Eye (tissue), 1 donor: ENCODE data around the gene VRK2.
"Not testable (repeated sequence)": the region's sequence is repeated elsewhere in the genome, so short reads cannot be mapped to it uniquely, and the experiment has no call there.

Source experiments
- DNase-seq: peaks from one replicate; pipeline ENCODE4 v3.0.0-alpha.2; 2015

Gene VRK2

DNA sequence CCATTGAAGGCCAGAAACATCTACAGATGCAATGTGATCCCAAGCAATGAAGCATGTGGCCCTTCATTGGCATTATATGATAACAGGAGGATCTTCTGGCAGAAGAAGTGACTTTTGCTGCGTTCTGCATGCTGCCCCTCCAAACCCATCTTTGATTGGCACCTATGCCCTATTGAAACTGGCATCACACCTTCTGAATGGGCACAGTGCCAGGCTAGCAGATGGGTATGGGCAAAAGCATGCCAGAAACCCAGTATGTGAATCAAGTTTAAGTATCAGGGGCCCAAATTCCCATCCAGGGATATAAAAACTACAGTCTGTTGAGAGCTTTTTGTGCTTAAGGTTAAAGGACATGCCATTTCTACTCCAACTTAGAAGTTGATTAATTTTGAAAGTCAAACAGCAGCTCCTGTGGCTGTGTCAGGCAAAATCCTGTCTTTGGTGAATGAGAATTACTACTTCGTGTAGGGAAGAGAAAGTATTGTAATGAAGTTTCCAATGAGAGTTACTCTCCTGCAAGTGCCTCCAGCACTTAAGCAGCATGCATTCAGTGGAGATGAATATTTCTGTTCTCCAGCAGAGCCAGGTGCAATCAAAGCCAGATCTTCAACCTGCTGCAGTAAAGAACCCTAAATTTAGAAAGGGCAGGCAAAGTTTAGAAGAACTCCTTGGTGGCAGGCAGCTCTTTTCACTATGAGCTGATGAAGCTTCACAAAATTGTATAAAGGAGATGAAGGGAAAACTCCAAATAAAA, 8.6 kb downstream of the VRK2 start:
- DNase-seq, result no peak

DNA sequence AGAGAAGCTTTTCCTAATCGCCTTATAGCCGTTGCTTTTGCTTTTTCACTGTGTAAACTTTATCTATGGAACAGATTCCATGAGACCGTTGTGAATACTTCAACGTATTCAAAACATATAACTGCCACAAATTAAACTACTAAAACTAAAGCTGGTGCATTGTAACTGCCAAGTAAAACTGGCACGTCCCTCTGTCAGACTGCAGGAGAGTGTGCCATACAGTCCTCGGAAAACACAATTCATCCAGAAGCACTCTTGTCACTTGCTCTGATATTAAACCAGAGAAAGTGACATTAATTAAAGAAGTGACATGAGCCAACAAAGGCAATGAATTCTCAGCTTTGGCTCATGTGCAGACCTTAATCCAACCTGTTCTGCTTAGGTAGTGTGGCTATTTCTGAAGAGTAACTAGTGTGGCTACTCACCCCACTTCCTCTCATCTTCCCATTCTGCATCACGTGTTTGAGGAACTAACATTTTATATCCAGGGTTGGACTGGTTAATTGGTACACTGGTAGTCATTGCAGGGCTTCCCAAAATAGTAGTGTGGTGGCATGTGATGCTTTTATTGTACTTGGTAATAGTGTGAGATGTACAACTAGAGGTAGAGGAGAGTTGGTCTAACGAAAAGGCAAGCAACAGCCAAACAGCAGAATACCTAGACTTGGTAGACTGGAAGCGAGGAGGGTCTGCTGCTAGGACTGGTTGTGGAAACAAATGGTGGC, 9.7 kb downstream of the VRK2 start:
- no peak for DNase-seq

DNA sequence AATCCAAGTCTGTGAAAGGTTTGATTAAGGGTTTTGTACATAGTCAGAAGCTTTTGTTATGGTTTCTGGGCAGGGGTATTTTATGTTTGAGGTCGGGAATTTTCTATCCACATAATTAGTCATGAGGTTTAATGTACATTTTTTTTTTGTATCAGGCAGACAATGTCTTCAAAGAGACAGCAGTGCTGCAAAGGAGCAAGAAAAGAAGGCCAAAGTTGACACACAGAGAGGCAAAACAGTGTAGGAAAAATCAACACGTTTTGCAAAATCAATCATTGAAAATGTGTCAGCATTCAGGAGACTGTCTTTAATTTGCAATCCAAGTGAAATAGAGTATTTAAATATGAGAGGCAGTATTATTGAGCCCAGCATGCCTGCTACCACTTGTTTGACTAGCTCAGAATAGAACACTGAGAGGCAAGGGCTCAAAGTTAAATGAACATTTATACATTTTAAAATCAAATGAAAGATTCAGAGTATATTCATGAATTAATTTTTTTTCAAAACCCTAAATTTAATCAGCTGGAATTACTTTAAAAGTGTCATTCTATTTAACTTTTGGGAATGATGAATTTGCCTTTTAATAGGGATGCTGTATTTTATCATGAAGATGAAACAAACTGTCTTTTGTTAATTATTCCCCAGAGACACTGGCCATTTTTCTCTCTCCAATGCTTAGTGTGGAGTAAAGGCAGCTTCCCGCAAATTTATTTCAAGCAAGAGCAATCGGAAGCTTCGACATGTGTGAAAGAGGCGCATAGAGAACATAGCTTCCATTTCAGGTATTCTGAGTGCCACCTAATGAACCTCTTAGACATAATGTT, 11.3 kb downstream of the VRK2 start:
- no peak for DNase-seq

DNA sequence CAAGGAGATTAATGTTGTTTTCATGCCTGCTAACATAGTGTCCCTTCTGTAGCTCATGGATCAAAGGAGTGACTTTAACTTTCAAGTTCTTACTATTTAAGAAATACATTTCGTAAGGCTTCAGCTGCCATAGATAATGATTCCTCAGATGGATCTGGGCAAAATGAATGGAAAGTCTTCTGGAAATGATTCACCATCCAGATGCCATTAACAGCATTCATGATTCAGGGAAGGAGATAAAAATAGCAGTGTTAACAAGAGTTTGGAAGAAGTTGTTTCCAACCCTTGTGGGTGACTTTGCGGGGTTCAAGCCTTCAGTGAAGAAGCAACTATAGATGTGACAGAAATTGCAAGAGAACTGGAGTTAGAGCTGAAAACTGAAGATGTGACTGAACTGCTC, 17.0 kb downstream of the VRK2 start:
- DNase-seq, result no peak

DNA sequence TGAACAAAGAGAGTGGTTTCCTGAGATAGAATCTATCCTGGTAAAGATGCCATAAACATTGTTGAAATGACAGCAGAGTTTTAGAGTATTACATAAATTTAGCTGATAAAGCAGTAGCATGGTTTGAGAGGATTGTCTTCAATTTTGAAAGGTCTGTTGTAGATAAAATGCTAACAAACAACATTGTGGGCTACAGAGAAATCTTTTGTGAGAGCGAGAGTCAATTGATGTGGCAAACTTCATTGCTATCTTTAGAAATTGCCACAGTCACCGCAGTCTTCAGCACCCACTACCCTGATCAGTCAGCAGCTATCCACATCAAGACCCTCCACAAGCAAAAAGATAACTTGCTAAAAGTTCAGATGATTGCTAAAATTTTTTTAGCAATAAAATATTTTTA, 17.5 kb downstream of the VRK2 start:
- no peak for DNase-seq

DNA sequence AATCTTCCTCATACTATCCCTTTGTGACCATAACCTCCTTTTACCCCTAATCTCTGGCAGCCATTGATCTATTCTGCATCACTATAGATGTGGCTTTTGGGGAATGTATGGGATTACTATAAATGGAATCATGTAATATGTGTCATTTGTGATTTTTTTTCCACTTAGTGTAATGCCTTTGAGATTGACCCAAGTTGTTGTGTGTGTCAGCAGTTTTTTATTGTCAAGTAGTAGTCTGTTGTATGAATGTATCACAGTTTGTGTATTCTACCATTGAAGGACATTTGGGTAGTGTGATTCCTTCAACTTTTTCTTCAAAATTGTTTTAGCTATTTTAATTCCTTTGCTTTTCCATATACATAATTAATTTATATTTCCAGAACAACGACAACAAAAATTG, 18.6 kb downstream of the VRK2 start:
- DNase-seq, result no peak

DNA sequence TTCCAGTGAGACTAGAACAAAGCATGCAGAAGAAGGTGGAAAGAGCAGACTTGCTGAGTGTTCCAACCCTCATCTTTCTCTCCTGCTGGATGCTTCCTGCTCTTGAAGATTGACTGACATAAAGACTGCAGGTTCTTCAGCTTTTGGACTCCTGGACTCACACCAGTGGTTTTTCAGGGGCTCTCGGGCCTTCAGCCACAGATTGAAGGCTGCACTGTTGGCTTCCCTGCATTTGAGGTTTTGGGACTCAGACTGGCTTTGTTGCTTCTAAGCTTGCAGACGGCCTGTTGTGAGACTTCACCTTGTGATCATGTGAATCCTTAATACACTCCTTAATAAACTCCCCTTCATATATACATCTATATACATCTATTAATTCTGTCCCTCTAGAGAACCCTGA, 20.4 kb downstream of the VRK2 start:
- no peak for DNase-seq

DNA sequence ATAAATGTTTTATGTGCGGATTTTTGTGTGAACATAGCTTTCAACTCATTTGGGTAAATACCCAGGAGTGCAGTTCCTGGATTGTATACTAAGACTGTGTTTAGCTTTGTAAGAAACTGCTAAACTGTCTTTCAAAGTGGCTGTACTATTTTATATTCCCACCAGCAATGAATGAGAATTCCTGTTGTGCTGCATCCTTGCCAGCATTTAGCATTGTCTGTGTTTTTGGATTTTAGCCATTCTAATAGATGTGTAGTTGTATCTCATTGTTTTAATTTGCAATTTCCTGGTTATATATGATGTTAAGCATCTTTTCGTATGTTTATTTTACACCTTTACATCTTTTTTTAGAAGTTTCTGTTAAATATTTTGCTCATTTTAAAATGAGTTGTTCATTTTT, 24.2 kb downstream of the VRK2 start:
- DNase-seq, result no peak

DNA sequence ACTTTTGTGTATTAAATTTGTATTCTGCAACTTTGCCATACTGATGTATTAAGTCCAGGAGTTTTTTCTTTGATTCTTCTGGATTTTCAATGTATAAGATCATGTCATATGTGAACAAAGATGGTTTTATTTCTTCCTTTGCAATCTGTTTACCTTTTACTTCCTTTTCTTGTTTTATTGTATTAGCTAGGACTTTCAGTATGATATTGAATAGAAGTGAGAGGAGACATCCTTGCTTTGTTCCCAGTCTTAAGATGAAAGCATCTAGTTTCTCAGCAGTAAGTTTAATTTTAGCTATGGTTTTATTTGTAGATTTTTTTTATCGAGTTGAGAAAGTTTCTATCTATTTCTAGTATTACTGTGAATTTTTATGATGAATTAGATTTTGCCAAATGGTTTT, 25.5 kb downstream of the VRK2 start:
- no peak for DNase-seq

DNA sequence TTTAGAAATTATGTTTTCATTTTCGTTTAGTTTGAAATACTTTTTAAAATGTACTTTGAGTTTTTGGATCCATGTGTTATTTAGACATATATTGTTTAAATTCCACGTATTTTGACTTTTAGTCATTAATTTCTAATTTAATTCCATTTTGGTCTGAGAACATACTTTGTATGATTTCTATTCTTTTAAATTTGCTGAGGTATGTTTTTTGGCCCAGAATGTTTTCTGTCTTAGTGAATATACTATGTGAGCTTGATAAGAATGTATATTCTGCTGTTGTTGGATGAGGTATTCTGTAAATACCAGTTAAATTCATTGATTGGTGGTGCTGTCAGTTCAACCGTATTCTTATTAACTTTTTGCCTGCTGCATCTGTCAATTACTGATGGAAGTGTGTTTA, 26.4 kb downstream of the VRK2 start:
- DNase-seq, result no peak

DNA sequence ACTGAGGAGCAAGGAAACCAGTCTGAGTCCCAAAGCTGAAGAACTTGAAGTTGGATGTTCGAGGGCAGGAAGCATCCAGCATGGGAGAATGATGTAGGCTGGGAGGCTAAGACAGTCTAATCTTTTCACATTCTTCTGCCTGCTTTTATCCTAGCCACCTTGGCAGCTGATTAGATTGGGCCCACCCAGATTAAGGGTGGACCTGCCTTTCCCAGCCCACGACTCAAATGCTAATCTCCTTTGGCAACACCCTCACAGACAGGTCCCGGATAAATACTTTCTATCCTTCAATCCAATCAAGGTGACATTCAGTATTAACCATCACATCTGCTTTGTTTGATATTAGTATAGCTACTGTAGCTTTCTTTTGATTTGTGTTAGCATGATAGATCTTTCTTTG, 27.1 kb downstream of the VRK2 start:
- DNase-seq, result no peak

DNA sequence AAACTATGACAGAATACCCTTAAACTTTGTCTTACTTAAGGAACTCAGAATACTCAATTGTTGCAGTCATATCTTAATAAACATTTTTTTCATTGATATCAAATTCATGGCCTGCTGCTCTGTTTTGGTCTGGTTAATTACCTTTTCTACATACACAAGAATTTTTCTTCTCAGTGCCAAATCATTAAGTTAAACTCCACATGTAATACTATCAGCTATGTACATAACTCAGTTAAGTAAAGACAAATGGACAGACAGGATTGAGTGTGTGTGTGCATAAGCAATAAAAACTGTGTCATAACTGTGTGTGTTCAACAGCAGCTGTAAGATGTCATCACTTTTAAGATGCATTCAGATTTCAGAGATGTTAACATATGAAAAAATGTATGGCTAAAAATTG, 34.4 kb downstream of the VRK2 start:
- DNase-seq, result no peak

DNA sequence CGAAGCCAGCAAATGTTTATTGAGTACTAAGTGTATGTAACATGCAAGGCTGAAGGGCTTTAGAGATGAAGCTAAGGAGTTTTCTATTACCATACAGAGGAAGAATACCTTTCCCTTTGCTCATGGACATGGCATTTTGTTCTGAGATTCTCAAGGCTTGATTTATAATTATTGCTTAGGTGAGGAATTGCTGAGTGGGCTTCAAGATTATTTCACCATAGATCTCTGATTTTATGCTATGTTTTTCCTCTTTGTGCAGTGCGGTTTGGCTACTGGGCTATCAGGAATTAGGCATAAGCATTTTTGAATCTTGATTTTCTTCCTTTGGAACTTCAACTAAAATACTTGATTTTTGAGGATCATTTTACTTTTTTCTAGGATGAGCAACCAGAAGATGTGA, 42.5 kb downstream of the VRK2 start:
- DNase-seq, result no peak

DNA sequence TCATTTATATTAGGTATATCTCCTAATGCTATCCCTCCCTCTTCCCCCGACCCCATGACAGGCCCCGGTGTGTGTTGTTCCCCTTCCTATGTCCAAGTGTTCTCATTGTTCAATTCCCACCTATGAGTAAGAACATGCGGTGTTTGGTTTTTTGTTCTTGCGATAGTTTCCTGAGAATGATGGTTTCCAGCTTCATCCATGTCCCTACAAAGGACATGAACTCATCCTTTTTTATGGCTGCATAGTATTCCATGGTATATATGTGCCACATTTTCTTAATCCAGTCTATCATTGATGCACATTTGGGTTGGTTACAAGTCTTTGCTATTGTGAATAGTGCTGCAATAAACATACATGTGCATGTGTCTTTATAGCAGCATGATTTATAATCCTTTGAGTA, 46.2 kb downstream of the VRK2 start:
- DNase-seq, result not testable (repeated sequence)

DNA sequence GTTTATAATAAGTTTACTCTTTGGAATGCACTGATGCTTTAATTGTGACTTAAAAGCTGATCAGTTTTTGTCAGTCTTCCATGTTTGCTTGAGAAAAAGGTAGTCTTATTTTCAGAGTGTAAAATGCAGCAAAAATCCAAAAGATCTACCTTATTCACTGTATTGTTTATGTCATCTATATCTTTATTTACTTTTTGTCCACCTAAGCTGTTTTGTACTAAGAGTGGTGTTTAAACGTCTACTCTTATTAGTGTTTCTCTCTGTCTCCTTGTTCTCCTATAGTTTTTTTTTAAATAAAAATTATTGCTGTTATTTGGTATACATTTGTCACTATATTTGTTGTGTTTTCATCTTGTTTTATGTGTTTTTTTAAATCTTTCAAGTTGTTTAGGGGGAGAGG, 50.4 kb downstream of the VRK2 start:
- no peak for DNase-seq

DNA sequence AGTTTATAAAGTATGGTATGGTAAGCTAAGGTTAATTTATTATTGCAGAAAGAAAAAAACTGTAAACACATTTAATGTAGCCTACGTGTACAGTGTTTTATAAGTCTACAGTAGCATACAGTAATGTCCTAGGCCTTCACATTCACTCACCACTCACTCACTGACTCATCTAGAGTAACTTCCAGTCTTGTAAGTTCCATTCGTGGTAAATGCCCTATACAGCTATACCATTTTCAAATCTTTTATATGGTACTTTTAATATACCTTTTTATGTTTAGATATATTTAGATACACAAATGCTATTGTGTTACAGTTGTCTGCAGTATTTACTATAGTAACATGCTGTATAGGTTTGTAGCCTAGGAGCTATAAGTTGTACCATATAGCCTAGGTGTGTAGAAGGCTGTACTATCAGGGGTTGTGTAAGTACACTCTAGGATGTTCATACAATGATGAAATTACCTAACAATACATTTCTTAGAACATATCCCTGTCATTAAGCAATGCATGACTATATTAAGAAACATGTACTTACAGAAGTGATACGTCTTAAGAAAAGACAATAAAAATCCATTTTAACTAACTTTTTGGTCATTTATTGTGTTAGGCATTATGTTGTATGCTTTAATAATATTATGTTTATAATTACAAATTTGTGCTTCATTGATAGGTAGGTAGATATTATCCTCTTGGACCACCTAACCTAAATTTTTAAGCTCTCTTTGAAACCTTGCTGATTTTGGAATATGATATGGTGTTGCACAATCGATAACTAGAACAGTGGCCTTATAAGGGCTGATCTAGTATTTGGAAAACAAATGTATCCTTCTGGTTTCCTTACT, 51.9 kb downstream of the VRK2 start:
- DNase-seq, result no peak

DNA sequence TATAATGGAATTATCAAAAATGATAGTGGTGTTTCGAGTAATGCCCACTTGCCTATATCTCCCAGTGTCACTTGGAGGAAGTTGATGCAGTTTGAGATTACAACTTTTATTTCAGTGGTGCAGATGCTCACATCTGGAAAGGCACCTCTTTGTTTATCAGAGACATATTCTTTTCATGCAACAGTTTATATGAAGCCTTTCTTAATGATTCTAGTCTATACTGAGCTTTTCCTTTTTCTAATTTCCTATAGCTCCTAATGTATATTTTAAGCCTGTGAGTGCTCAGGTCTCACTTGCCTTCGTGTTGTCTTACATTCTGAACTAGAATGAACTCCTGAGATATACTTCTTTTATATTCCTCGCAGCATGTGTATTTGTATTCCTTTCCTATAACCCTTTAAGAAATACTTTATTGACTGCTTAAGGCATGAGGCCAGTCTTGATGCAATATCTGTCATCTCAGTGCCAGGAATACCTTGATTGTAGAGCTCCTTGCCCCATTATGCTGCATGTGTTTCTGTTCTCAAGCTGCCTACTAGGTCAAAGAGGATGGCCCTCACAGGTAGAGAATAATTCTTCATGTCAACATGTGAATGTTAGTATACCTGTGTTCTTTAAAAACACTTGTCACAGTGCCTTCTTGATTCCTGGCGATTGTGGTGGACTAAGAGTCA, 52.6 kb downstream of the VRK2 start:
- no peak for DNase-seq

DNA sequence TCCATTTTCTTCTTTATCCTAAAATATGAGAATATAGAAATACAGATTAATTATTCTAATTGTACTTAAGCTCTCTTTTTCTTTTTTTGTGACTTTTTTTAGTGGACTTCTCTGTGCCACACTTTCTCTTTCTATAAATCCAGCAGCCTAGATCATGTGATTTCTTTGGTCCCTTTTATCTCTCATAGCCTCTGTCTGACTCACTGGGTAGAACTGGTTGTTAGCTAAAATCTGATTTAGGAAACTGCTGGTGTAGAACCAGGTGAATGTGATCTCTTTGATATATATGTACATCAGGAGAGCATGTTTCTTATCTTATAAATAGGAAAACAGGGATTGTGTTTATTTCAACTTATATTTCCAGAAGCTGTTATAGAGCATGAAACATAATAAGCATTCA, 54.9 kb downstream of the VRK2 start:
- no peak for DNase-seq

DNA sequence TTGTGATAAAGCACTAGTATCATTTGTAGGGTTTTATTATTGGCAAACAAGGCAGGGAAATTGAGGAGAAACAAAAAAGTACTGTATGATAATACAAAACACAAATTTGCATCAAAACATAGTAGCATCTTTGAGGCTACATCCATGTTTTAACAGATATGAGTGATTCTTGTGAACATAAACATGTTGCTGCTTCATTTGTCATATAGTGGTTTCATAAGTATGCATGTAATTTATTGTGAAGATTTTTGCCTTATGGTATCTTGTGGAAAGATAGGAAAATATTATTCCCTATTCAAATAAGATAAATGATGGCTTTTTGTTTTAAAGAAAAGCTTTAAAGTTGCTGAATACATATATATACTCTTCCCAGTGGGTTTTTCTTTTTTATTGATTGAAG, 60.3 kb downstream of the VRK2 start:
- no peak for DNase-seq

DNA sequence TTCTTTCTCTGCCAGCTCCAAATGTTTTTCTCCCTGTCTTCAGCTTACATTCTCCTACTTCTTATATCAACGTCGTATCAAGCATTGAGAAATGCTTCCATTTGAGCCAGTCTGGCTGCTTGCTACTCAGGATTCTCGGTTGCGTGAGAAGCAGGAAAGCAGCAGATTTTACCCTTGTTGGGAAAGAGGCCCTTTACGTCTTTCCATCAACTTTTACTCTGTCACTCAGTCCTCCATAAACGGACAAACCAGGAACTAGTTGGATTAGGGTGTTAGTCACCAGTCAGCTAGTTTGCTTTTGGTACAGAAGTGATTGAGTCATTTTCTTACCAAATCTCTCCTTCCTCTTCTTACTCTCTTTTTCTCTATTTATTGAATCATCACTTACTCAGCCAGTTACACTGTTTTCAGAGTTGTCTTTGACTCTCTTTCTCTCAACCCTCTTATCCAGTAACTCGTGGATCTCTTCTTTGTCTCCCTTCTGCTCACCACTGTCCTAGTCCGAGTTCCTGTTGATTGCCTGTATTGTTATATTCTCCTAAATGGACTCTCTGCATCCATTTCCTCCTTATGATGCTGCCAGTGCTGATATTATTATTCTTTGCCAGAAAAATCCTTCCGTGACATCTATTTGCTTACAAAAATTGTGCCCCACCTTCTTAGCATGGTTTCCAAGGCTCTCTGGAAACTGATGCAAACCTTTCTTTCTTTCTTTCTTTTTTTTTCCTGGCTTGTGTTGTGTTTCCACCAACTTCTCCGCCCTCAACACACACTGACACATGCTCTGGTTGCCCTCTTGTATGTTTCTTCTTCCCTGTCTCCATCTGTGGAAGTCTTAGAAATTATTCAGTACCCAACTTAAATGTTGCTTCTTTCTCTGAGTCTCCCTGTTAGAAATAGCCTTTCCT, 61.5 kb downstream of the VRK2 start:
- no peak for DNase-seq

DNA sequence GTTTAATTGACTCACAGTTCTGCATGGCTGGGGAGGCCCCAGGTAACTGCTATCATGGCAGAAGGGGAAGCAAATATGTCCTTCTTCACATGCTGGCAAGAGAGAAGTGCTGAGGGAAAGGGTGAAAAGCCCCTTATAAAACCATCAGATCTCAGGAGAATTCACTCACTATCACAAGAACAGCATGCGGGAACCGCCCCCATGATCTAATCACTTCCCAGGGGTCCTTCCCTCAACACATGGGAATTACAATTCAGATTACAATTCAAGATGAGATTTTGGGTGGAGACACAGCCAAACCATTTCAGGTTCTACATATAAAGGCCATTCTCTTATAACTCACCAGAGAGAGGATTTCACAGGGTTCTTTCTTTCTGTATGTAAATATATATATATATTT, 62.9 kb downstream of the VRK2 start:
- DNase-seq, result no peak
